A673 (cell line): ENCODE results near the gene RIPK3. TPM values are rescaled to one million over a fixed set of nuclear protein-coding genes. Genes with fewer than 3 reads are reported as not detected.
"Not testable (repeated sequence)": the region's sequence is repeated elsewhere in the genome, so short reads cannot be mapped to it uniquely, and the experiment has no call there.

Experiments
- BruUV-seq: library from RNA; stranded (reverse); fragments of 400-500 nt; replicated peaks from 2 replicates; lab custom pipeline; 2021; lab: Mats Ljungman, UMichigan
- CTCF ChIA-PET: fragments of 300-600 bp; sonication (Branson Sonifier 250); formaldehyde crosslinking; loops from one replicate; lab custom pipeline; 2022; ENCODE audit warnings: antibody characterized with exemption; lab: Charles Lee
- POLR2A ChIA-PET: fragments of 300-600 bp; sonication (Branson Sonifier 250); formaldehyde crosslinking; loops from one replicate; lab custom pipeline; 2022; ENCODE audit warnings: antibody characterized with exemption; ENCODE audit not compliant: low non-redundant PET; lab: Charles Lee
- DNase-seq: peaks from one replicate; pipeline ENCODE4 v3.0.0-alpha.2; 2015; ENCODE audit warnings: low spot score
- H3K27ac ChIP-seq: fragments of 200-600 bp; sonication (generic); 2 replicates; pipeline ENCODE4 v1.5.1; 2016; ENCODE audit warnings: mixed run types, low read depth, mild to moderate bottlenecking, mixed read lengths, antibody characterized with exemption, low read length; ENCODE audit not compliant: poor library complexity, severe bottlenecking
- H3K27me3 ChIP-seq: fragments of 200-600 bp; sonication (generic); replicated peaks from 2 replicates; pipeline ENCODE4 v1.6.1; 2017; ENCODE audit warnings: mixed run types, low read depth, mild to moderate bottlenecking, mixed read lengths, antibody characterized with exemption, low read length; ENCODE audit not compliant: insufficient read depth, poor library complexity
- H3K36me3 ChIP-seq: fragments of 200-600 bp; sonication (generic); 2 replicates; pipeline ENCODE4 v1.6.1; 2016; ENCODE audit warnings: mixed run types, mild to moderate bottlenecking, mixed read lengths, antibody characterized with exemption, low read length; ENCODE audit not compliant: insufficient read depth, poor library complexity, severe bottlenecking
- H3K4me1 ChIP-seq: fragments of 200-600 bp; sonication (generic); 2 replicates; pipeline ENCODE4 v1.6.1; 2017; ENCODE audit warnings: mixed run types, mild to moderate bottlenecking, mixed read lengths, antibody characterized with exemption, low read length; ENCODE audit not compliant: insufficient read depth, poor library complexity, severe bottlenecking
- H3K4me3 ChIP-seq: fragments of 200-600 bp; sonication (generic); 2 replicates; pipeline ENCODE4 v1.5.1; 2016; ENCODE audit warnings: low read depth, mixed run types, mild to moderate bottlenecking, mixed read lengths, low read length; ENCODE audit not compliant: poor library complexity, severe bottlenecking
- H3K9me3 ChIP-seq: fragments of 200-600 bp; sonication (generic); 2 replicates; pipeline ENCODE4 v1.6.1; 2016; ENCODE audit warnings: mixed run types, low read depth, mild to moderate bottlenecking, mixed read lengths, antibody characterized with exemption, low read length; ENCODE audit not compliant: poor library complexity, severe bottlenecking
- EZH2 ChIP-seq: fragments of 200-600 bp; sonication (generic); IDR thresholded peaks from 2 replicates; pipeline ENCODE4 v1.6.1; 2017; ENCODE audit warnings: borderline replicate concordance, low read depth, mild to moderate bottlenecking, mixed read lengths, antibody characterized with exemption, low read length; ENCODE audit not compliant: poor library complexity, severe bottlenecking
- intact Hi-C: fragments of 100-400 bp; cut with micrococcal nuclease; formaldehyde crosslinking; loops from one replicate; pipeline ENCODE4 v1.10.0; 2022; ENCODE audit not compliant: unreplicated experiment
- total RNA-seq: library from RNA; stranded (reverse); gene quantifications from 2 replicates; pipeline ENCODE4 v1.2.3, GENCODE V29; 2021
- TF ChIP-seq, protein P1 (sequence below): fragments of 300-800, 200-600 bp; sonication (generic); conservative IDR thresholded peaks from 2 replicates; pipeline ENCODE4 v1.5.1; 2017; ENCODE audit warnings: low read depth, mild to moderate bottlenecking, antibody characterized with exemption, low read length, moderate library complexity, mixed read lengths

The RIPK3 gene
- total RNA-seq, 1 experiment from 2014 or later: not detected

DNA sequence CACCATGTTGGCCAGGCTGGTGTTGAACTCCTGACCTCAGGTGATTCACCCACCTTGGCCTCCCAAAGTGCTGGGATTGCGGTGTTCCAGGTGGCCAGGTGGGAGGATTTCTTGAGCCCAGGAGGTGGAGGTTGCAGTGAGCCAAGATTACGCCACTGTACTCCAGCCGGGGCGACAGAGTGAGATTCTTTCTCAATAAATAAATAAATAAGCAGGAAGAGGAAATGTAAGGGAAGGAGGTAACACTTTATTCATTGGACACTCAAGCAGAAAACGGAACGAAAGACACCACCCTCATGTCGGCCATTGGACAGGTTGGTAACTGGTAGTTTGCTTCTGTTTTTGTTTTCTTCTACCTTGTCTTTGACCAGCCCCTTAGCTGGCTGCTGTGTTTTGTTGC, 15.2 kb upstream of the RIPK3 start:
- intact Hi-C loops: no loop called here
- Histone ChIP-seq H3K27me3 (no peaks in the 10 kb centered on the region), H3K36me3 (no peaks in the 10 kb centered on the region), H3K4me1 (peaks cover 7% of the 10 kb centered on the region), H3K4me3 (no peak overlapping the region), H3K27ac (no peak overlapping the region), H3K9me3 (no peaks in the 10 kb centered on the region)
- ChIA-PET CTCF (no interaction called here), POLR2A (no interaction called here)
- BruUV-seq: no TSS peak
- TF ChIP-seq, protein P1, sequence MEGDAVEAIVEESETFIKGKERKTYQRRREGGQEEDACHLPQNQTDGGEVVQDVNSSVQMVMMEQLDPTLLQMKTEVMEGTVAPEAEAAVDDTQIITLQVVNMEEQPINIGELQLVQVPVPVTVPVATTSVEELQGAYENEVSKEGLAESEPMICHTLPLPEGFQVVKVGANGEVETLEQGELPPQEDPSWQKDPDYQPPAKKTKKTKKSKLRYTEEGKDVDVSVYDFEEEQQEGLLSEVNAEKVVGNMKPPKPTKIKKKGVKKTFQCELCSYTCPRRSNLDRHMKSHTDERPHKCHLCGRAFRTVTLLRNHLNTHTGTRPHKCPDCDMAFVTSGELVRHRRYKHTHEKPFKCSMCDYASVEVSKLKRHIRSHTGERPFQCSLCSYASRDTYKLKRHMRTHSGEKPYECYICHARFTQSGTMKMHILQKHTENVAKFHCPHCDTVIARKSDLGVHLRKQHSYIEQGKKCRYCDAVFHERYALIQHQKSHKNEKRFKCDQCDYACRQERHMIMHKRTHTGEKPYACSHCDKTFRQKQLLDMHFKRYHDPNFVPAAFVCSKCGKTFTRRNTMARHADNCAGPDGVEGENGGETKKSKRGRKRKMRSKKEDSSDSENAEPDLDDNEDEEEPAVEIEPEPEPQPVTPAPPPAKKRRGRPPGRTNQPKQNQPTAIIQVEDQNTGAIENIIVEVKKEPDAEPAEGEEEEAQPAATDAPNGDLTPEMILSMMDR: no peak
- TF ChIP-seq EZH2: no peak
- DNase-seq: no peak

DNA sequence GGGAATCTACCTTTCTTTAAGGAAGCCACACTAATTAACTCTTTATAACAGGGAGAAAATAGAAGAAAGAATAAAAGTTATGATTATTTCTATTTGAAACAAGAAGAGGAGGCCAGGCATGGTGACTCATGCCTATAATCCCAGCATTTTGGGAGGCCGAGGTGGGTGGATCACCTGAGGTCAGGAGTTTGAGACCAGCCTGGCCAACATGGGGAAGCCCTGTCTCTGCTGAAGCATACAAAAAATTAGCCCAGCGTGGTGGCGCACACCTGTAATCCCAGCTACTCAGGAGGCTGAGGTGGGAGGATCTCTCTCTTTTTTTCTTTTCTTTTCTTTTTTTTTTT, 14.7 kb upstream of the RIPK3 start:
- intact Hi-C loops, DNase-seq: not testable (repeated sequence)

DNA sequence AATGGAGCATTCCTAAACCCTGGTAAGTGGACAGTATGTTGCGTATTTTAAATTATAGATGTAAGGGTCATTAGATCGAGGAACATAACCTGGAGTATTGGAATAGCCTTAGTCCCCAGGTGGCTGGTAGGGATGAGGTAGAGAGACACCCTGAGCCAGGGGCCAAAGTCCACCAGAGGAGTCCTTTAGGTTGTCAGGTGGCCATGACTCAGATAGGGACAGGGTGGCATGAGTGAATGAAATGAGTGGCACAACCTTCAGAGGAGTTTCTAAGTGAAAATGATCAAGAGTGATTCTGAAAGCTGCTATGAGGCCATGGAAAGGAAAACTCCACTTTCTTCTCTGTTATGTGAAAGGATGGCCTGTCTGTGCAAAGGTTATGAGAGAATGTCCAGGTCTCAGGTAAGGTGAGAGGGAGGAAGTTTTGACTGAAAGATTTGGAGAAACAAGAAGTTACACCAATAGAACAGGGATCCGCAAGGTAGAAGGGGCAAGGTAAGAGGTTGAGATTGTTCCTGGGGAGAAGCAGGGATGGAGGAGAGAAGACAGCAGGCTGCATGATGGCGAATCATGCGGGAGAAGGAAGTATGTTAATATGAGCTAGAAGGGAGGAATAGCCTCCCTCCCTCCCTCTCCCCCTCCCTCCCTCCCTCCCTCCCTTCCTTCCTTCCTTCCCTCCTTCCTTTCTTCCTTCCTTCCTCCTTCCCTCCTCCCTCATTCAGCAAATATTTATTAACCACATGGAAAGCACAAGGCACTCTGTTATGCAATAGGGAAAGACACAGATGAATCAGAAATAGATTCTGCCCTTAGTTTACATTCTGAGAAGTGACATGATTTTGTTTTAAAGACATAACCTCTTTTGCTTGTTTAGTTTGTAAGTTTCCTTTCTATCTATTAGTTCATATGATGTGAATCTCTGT, 14.0 kb upstream of the RIPK3 start:
- TF ChIP-seq EZH2: no peak
- TF ChIP-seq, protein P1: no peak
- CTCF ChIA-PET: no interaction called here
- H3K9me3 ChIP-seq: no peaks in the 10 kb centered on the region
- H3K27ac ChIP-seq: no peak overlapping the region
- H3K27me3 ChIP-seq: no peaks in the 10 kb centered on the region
- H3K36me3 ChIP-seq: no peaks in the 10 kb centered on the region
- intact Hi-C loops: no loop called here
- no peak overlapping the region for H3K4me3 ChIP-seq
- BruUV-seq: no TSS peak
- H3K4me1 ChIP-seq: peaks cover 7% of the 10 kb centered on the region
- no peak for DNase-seq
- POLR2A ChIA-PET: no interaction called here

More for the DNA sequence above, 14.7 kb upstream of the RIPK3 start:
- BruUV-seq, H3K4me1 ChIP-seq, H3K9me3 ChIP-seq, H3K36me3 ChIP-seq, H3K27ac ChIP-seq, POLR2A ChIA-PET, CTCF ChIA-PET, H3K4me3 ChIP-seq, H3K27me3 ChIP-seq: not testable (repeated sequence)
